Activated CD4-positive, alpha-beta T cell treated with anti-CD3 and anti-CD28 coated beads, Interleukin-2, amount 50 U/mL, for 48 hours (primary cell): ENCODE results near the gene LIPC.

Experiments used
- DNase-seq, 2 experiments: peaks; one replicate each; pipeline ENCODE4 v3.0.0-alpha.2; 2020

The LIPC gene

DNA sequence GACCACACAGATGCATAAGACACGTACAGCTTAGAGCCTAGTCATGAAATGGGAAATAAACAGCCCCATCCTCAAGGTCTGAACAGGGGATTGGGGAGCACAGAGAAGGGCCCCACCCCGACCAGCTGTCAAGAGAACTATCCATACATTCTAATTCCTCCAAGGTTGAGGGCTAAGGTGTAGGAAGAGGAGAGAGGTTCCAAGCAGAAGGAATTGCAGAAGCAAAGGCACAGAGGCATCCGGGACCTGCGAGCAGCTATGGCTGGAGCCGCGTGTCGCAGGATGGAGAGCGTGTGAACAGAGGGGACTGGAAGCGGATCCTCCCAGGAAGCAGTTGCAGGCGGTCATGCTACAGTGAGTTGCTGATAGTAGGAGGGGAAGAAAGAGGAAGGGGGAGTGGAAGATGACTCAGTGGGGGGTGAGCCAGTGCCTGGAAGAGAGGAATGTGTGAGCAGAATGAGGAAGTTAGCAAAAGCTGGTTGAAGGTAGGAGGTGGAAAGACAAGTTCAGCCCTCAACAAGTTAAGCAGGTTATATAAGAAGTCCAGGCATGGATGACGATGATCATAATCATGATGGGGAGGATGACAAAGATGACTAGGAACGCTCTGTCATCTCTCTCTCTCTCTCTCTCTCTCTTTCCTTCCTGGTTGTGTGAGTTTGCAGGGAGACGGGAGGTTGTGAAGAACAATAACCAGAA lies 89.7 kb downstream of the LIPC start:
- no peak for DNase-seq

DNA sequence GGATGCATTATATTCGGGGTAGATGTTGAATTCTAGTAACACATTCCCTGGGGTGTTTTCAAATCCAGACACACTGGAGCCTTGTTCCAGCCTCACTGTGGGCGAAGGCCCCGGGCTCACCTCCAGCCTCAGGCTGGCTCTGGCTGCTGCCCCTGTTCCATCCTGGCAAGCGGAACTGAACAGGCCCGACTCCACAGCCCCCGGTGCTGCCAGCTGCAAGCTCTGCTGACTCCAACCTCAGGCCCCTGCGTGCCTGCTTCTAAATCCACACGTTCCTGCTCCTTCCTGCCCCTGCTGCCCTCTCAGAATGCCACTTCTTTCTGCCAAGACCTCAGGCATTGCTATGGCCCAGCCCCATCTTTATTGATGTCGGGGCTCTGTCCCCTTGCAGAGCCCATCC lies 90.6 kb downstream of the LIPC start:
- DNase-seq, result no peak

DNA sequence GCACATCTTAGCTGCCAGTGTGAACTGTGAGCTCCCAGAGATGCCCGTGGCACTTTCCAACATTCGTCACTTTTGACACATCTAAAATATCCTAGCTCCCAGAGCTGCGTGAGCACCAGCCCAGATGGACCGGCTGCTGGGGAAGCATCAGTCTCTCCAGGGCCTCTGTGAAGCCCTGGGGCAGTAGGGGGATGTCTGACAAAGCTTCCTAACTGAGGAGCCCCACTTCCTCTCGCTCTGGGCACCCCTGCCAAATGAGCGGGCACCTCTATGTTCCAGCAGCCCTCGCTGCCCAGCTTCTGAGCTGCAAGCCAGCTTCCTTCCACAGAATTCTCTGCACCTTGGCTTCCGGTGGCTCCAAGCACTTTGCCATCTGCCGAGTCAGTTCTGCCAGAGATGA lies 91.1 kb downstream of the LIPC start:
- no peak for DNase-seq

DNA sequence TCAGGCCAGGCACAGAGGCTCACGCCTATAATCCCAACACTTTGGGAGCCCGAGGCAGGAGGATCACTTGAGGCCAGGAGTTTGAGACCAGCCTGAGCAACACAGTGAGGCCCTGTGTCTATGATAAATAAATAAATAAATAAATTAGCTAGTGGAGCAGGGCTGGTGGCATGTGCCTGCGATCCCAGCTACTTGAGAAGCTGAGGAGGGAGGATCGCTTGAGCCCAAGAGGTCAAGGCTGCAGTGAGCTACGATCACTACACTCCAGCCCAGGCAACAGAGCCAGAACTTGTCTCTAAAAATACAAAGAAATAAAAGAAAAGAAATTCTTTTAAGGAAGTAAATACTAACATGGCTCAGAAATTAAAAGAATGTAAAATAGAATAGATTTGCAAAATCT lies 91.8 kb downstream of the LIPC start:
- DNase-seq, result no peak

DNA sequence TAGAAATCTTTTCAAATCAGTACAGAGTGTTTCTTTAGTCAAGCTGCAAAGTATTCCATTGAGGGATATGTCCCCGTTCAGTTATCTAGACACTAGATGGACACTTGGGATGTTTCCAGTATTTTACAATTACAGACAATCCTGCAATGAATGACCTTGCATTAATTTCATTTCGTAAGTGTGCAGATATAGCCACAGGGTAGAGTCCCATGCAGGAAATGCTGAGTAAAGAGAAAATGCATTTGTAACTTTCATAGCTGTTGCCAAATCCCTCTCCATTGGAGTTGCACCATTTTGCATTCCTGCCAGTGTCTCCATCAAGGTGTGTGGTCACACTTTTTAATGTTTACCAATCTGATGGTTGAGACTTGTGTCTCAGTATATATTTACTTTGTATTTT lies 92.5 kb downstream of the LIPC start:
- no peak for DNase-seq

DNA sequence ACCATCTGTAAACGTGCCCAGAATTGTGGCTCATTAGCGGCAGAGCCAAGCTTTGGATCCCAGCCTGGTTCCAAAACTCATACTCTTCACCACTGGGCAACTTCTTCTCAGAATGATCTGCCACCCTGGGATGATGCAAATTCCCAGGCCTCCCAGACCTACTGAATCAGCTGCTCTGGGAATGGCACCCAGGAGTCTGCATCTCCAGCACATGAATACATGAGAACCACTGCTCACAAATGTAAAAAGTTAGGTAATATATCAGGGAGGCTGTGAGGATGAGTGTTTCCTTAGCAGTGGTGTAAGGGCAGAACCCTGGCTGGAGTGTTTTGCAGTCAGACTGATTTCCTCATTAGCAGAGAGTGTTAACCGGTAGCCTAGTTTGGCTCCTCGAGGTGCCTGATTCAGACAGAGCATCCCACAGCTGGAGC lies 94.2 kb downstream of the LIPC start:
- DNase-seq, result no peak

DNA sequence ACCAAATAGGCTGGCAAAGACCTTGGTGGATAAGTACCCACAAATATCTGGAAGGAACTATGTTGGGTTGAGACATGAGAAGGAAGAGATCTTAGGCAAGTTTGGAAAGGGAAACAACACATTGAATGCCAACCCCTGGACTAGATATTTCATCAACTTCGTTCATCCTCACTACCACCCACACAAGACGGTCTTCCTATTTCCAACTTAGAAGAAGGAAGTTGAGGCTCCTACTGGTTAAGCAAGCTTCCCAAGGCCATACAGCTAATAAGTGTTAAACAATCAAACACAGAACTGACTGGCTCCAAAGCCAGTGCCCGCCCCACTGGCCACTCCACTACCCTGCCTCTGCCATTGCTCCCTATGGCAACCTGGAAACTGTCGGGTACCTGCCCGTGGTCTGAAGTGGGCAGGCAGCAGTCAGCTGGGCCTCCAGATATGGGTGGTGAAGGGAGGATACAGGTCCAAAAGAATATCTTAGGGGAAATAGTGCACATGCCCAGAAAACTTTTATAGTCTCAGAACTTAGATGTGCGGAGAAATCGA lies 94.9 kb downstream of the LIPC start:
- DNase-seq, result no peak

DNA sequence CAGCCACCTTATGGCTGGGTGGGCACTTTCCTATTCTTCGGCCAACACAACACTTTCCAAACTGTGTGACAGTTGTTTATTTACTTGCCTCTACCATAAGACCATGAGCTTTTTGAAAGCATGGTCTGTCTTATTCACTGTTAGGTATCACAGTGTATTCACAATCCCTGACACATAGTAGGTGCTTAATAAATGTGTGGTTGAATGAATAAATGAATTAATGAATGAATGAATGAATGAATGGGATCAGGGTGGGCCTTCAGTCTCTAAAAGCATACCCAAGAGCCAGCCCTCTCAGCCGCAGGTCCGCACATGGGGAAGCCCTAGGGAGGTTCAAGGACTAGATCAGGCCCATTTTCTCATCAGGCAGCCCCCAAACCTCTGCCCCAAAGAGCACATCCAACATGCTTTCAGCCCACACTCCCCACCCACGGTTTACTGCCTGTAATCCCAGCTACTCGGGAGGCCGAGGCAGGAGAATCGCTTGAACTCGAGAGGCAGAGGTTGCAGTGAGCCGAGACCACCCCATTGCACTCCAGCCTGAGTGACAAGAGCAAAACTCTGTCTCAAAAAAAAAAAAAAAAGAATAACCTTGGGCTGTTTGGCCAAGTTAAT lies 95.9 kb downstream of the LIPC start:
- DNase-seq, result no peak

DNA sequence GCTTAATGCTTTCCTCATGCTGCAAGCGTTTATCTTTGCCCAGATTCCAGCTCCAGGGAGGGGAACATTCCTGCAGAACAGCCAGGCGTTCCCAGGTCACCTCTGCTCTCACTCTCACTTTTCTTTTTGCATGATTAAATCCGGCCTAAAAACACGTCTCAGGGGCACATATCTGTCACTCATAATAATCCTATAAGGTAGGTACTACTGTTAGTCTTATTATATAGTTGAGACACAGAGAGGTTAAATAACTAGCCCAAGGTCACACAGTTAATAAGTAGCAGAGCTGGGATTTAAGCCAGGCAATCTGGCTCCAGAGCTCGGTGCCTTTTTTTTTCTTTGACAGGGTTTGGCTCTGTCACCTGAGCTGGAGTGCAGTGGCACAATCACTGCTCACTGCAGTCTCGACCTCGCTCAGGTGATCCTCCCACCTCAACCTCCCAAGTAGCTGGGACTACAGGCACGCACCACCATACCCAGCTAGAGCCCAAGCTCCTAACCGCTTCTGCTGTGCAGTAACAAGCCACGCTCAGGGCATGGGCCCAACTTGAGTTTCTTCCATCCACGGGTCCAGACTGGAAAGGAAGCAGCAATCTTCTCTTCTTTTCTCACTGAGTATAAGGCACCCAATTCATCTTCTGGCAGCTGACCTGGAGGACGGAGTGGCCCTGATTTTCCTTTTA lies 96.5 kb downstream of the LIPC start:
- DNase-seq, result no peak

DNA sequence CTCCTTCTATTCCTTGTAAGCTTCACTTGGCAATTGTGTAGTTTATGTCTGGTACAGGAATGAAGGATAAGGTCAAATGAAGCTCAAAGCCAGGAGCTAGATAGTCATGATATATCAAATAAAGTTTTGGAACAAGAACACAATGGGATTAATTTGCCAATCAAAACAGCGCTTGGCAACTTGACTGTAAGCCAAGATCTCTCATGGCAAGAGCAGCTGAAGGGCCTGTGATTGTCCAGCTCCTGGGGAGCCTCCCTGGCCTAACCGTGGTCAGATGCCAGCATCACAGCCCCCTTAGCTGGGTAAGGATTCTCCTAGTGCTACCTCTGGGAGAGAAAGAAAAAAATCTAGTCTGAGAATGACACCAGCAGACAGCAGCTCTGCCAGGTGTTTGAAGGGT lies 97.2 kb downstream of the LIPC start:
- no peak for DNase-seq

DNA sequence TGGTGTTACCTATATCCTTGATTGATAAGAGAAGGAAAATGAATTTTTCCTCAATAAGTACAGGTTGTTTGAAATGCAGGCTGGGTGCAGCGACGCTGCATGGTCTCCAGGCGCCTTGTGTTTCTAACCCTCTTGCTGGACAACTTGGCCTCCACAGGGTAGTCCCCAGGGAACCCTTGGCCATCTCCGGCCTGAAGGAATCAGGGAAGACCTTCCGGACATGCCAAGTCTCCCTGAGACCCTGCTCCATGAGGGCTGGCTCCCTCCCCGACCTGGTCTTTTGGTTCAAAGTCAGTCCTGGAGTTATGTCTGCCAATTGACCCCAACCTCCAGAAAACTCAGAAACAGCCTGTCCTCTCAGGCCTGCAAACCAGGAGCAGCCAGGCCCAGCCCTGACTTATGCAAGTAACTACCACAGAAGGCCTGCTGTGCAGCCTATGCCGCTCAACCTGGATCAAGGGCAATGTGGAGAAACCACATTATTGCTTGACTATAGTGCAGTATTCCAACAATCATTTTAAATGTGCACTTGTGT lies 98.3 kb downstream of the LIPC start:
- DNase-seq, result no peak

DNA sequence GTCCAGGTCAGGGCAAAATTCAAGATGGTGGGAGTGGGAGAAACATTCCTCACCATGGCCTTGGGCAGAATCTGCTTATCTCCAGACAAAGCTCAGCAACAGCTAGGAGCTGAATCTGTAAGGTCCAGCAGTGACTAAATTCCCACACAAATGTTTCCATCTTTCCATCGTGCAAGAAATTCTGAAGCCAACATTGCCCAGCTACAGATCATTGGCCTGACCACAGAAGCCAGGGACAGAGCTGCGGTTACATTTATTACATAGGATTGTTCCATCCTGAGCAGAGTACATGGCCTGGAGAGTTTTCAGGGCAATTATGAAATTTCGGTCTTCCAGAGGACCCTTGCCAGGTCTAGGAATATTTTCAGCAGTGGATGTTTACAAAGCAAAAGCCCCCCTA lies 100.3 kb downstream of the LIPC start:
- no peak for DNase-seq

DNA sequence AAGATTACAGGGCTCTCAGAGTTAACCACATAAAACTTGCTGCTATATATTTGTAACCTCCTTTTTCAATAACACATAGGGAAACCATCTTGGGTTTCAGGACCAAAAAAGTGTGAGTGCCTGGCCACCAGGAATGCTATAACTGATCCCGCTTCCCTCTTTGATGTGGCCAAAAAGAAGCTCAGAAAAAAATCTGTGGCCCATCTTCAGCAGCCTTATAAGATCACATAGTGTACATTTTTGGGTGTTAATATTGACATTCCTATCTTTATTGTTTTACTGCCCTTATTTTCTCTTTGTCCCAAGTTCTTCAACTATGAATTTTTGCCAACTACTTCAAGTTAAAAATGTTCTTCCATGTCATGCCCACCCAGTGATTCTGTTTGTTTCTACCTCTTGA lies 102.8 kb downstream of the LIPC start:
- no peak for DNase-seq

DNA sequence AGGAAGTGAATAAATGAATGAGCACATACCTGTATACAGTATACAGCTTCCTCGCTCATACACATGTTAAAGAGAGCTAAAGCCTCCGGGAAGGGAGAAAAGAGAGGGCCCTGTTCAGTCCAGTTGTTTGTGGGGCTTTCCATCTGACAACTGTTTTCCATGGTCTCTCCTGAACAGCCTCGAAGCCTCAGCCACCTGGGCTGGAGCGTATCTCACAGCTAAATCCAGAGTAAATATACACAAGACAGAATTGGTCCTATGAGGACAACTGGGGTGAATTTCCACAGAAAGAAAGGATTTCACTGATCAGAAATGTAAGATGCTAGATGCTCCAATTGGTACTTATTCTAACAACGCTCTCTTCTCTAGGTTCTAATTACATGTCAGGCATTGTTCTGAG lies 103.5 kb downstream of the LIPC start:
- no peak for DNase-seq

DNA sequence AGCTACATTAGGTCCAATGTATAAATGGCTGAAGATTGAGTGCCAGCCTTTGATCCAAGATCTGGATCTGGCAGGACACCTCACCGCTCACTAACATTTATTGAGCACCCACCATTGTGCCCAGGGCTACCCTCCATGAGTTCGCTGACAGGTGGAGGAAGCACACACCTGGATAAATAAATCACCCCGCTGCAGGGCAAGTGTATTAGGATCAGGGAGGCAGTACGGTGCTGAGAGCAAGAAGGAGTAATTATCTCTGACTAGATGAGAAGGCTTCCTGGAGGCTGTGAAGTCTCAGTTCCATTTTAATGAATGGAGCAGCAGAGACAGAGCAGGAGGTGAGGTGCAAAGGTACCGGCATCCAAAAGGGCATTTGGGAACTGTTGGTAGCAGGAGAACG lies 104.1 kb downstream of the LIPC start:
- DNase-seq, result no peak

DNA sequence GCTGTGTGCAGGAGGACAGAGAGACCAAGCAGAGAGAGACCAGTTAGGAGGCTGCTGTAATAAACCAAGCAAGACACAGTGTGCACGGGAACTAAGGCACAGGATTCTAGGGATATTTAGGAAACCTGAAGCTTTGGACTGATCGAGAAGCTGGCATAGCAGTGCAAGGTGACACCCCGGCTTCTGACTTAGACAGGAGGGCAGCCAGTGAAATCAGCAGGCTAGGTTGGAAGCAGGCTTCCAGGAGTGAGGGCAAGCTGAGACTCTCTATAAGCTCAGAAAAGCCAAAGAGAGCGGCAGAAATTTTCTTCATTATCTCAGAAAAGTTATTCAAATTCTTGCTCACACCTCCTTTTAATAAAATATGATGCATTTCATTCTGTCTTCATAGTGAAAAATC lies 104.6 kb downstream of the LIPC start:
- DNase-seq, result no peak

DNA sequence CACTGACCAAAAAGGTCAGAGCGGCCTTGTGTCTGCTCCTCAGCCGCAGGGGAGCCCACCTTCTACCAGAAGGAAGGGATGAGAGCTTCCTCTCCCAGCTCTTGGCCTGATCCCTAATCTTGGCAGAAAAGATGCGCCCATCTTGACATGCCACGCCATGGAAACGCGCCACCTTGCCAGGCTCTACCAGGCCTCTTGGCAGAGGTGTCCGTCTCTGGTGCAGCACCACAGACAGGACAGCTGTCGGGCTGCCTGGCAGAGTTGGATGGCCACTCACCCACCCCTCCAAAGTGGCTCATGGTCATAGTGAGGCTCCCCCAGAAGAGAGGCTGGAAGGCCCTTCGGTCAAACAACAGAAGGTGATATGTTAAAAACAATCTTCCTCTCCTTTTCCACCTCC lies 105.2 kb downstream of the LIPC start:
- DNase-seq, result no peak

DNA sequence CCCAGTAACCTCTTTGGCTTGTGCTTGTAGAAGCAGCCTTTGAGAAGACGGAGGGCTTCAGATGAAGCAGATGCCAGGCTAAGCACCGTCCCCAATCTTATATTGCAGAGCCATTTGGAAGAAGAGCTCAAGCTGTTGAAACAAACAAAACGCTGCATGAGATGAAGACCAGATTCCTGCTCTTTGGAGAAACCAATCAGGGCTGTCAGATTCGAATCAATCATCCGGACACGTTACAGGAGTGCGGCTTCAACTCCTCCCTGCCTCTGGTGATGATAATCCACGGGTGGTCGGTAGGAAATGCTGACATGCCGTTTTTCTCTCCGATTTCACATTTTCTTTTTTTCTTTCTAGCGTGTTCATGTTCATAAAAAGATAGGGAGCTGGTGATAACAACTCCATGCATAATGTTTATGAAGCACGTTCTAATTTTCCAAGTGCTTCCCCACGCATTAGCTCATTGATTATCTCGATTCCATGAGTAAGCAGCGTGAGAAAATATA lies 106.5 kb downstream of the LIPC start:
- DNase-seq, result no peak

DNA sequence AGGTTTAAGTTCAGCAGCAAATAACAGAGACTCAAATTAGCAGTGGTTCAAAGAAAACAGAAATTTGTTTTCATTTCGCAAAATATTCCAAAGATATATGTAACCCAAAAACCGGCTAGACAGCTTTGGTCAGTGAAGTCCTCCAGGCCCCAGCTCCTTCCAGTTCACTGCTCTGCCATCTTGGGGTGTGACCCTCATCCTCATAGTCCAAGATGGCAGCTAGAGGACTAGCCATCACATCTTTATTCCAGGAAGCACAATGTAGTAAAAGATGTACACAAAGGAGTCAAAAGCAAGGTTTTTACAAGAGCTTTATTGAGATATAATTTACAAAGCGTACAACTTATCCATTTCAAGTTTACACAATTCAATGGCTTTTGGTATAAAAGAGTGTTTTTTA lies 107.1 kb downstream of the LIPC start:
- DNase-seq, result no peak

DNA sequence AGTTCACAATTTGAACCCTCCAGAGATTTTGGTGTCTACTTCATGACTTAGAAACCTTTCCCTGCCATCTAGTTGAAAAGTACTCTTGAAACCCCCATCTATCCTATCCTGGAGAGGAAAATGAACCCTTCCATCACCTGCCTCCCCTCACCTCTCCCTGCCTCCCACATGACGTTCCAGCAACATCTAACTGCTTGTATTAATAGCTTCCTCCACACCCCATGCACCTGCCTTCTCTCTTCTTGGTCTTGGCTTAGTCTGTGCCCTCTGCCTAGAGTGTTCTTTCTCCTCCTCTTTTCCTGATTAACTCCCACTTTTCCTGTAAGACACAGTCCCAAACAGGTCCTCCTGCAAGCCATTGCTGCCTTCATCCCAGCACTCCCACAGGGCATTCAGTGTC lies 107.8 kb downstream of the LIPC start:
- DNase-seq, result no peak

DNA sequence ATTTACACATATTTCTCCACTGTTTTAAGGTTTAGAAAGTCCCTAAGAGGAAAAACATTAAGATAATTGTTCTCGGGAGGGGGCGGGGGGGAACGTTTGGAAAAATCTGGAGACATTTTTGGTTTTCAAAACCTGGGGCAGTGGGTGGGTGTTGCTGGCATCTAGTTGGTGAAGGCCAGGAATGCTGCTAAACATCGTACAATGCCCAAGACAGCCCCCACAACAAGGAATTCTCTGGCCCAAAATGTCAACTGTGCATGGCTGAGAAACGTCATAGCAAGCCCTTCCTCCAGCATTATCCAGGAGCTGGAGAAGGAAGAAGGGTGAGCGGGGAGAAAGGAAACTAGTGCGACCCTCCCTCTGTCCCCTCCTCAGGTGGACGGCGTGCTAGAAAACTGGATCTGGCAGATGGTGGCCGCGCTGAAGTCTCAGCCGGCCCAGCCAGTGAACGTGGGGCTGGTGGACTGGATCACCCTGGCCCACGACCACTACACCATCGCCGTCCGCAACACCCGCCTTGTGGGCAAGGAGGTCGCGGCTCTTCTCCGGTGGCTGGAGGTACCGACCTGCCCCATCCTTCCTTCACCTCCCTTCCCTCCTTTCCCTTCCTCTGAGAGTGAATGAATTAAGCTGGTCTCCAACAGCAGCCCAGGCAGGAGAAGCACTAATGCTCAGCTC lies 109.8 kb downstream of the LIPC start:
- no peak for DNase-seq

DNA sequence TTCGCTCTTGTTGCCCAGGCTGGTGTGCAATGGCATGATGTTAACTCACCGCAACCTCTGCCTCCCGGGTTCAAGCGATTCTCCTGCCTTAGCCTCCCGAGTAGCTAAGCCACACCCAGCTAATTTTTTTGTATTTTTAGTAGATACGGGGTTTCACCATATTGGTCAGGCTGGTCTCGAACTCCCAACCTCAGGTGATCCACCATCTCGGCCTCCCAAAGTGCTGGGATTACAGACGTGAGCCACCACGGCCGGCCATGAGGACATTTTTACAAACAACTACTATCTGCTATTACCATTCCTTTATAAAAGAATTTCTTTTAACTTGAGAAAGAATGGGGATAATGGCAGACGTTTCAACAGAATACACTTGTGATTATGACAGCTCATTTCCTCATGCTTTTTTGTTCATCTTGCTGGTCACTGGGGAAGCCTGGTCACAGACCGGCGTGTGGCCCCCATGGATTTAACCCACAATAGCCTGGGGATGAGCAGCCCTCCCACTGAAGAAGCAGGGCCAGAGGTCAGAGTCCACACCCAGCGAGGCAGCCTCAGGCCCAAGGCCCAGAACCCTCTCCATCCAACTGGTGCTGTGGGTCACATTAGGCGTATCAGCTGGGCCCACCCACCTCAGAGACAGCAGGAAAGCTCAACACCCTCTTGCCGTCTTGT lies 112.0 kb downstream of the LIPC start:
- no peak for DNase-seq

DNA sequence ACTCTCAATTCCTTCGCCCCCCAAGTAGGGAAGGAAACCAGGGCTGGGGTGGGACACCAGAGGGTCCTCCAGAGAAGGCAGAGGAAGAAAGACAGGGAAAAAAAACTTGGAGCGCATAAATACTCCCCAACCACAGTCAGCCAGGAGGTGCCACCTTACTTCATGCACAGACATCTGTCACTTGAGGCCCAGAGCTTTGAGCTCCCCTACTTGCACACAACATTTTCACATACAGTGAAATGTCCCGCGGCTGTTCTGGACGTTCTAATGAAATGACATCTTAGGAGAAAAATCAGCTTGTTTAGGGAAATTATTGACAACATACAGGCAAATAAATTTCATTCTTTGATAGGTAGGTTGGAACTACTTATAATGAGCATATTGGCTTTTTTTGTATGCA lies 113.0 kb downstream of the LIPC start:
- no peak for DNase-seq
